Liver (tissue), 9 donors: Measurements from ENCODE around the gene ALCAM. TPM values are rescaled to one million over a fixed set of nuclear protein-coding genes. Genes with fewer than 3 reads are reported as not detected.

ENCODE experiments used
- DNase-seq: peaks from one replicate; pipeline ENCODE4 v3.0.0-alpha.2; 2017; ENCODE audit warnings: low spot score
- H3K27ac ChIP-seq, 2 donors: one replicate each; pipeline ENCODE4 v1.7.0; 2013; ENCODE audit warnings: inconsistent platforms in 2 of 2, low read length in 2 of 2, control low read depth in 1 of 2, low read depth in 1 of 2, mild to moderate bottlenecking in 1 of 2
- H3K27me3 ChIP-seq, 4 donors: one replicate each; pipeline versions ENCODE4 v1.6.1 to v1.7.0; 2013; ENCODE audit warnings: low read length in 3 of 4, inconsistent platforms in 1 of 4, mild to moderate bottlenecking in 1 of 4, moderate library complexity in 1 of 4; ENCODE audit not compliant: control insufficient read depth in 4 of 4, insufficient read depth in 4 of 4
- H3K36me3 ChIP-seq, 4 donors: one replicate each; pipeline versions ENCODE4 v1.6.1 to v1.7.0; 2013; ENCODE audit warnings: low read length in 3 of 4, mild to moderate bottlenecking in 3 of 4, low read depth in 1 of 4, moderate library complexity in 1 of 4; ENCODE audit not compliant: control insufficient read depth in 4 of 4, insufficient read depth in 3 of 4
- H3K4me1 ChIP-seq, 4 donors: one replicate each; pipeline versions ENCODE4 v1.6.1 to v1.7.0; 2013; ENCODE audit warnings: low read length in 3 of 4, mild to moderate bottlenecking in 3 of 4, moderate library complexity in 1 of 4; ENCODE audit not compliant: control insufficient read depth in 4 of 4, insufficient read depth in 4 of 4
- H3K4me3 ChIP-seq, 3 donors: one replicate each; pipeline versions ENCODE4 v1.6.1 to v1.7.0; 2013; ENCODE audit warnings: low read length in 3 of 3, control low read depth in 1 of 3, low read depth in 1 of 3, mild to moderate bottlenecking in 1 of 3
- H3K9ac ChIP-seq, 2 donors: one replicate each; pipeline ENCODE4 v1.7.0; 2013; ENCODE audit warnings: low read length in 2 of 2, mild to moderate bottlenecking in 2 of 2, moderate library complexity in 2 of 2, control low read depth in 1 of 2, low read depth in 1 of 2
- H3K9me3 ChIP-seq, 4 donors: one replicate each; pipeline versions ENCODE4 v1.6.1 to v1.7.0; 2013; ENCODE audit warnings: low read length in 3 of 4; ENCODE audit not compliant: control insufficient read depth in 4 of 4
- ATF3 ChIP-seq: IDR thresholded peaks from 2 replicates; pipeline ENCODE4 v1.6.1; 2016; ENCODE audit warnings: antibody characterized with exemption
- CTCF ChIP-seq: fragments of 150-350 bp; IDR thresholded peaks from 2 replicates; pipeline ENCODE4 v1.5.1; 2017; ENCODE audit warnings: improper control_type of control experiment, low read depth, low read length; ENCODE audit not compliant: missing input control
- EGR1 ChIP-seq, 2 donors: IDR thresholded peaks; 2 replicates each; pipeline ENCODE4 v1.6.1; 2016 to 2018; ENCODE audit warnings: antibody characterized with exemption in 2 of 2, low read depth in 2 of 2
- FOXA1 ChIP-seq: IDR thresholded peaks from 2 replicates; pipeline ENCODE4 v1.6.1; 2016; ENCODE audit warnings: antibody characterized with exemption
- FOXA2 ChIP-seq: IDR thresholded peaks from 2 replicates; pipeline ENCODE4 v1.6.1; 2016; ENCODE audit warnings: antibody characterized with exemption
- GABPA ChIP-seq, 2 donors: IDR thresholded peaks in 1 of 2; conservative IDR thresholded peaks in 1 of 2; 2 replicates each; pipeline ENCODE4 v1.6.1; 2016; ENCODE audit warnings: antibody characterized with exemption in 2 of 2, mild to moderate bottlenecking in 1 of 2, moderate library complexity in 1 of 2
- HNF4A ChIP-seq, 2 donors: conservative IDR thresholded peaks; 2 replicates each; pipeline ENCODE4 v1.6.1; 2016; ENCODE audit warnings: antibody characterized with exemption in 2 of 2, mild to moderate bottlenecking in 2 of 2
- HNF4G ChIP-seq: IDR thresholded peaks from 2 replicates; pipeline ENCODE4 v1.6.1; 2016; ENCODE audit warnings: antibody characterized with exemption
- JUND ChIP-seq, 2 donors: IDR thresholded peaks; 2 replicates each; pipeline ENCODE4 v1.6.1; 2016; ENCODE audit warnings: antibody characterized with exemption in 2 of 2
- MAX ChIP-seq: IDR thresholded peaks from 2 replicates; pipeline ENCODE4 v1.6.1; 2016; ENCODE audit warnings: antibody characterized with exemption
- NR2F2 ChIP-seq: IDR thresholded peaks from 2 replicates; pipeline ENCODE4 v1.6.1; 2016; ENCODE audit warnings: antibody characterized with exemption
- RAD21 ChIP-seq, 2 donors: IDR thresholded peaks; 2 replicates each; pipeline ENCODE4 v1.6.1; 2016; ENCODE audit warnings: antibody characterized with exemption in 2 of 2, mild to moderate bottlenecking in 2 of 2
- REST ChIP-seq: IDR thresholded peaks from 2 replicates; pipeline ENCODE4 v1.6.1; 2016; ENCODE audit warnings: antibody characterized with exemption, mild to moderate bottlenecking
- RXRA ChIP-seq, 2 donors: IDR thresholded peaks; 2 replicates each; pipeline ENCODE4 v1.6.1; 2017 to 2018; ENCODE audit warnings: antibody characterized with exemption in 2 of 2, mild to moderate bottlenecking in 1 of 2
- SP1 ChIP-seq: IDR thresholded peaks from 2 replicates; pipeline ENCODE4 v1.6.1; 2018; ENCODE audit warnings: antibody characterized with exemption, mild to moderate bottlenecking
- TAF1 ChIP-seq: conservative IDR thresholded peaks from 2 replicates; pipeline ENCODE4 v1.6.1; 2016; ENCODE audit warnings: antibody characterized with exemption, mild to moderate bottlenecking
- YY1 ChIP-seq: IDR thresholded peaks from 2 replicates; pipeline ENCODE4 v1.6.1; 2016; ENCODE audit warnings: antibody characterized with exemption, mild to moderate bottlenecking
- ZBTB33 ChIP-seq: IDR thresholded peaks from 2 replicates; pipeline ENCODE4 v1.6.1; 2016; ENCODE audit warnings: antibody characterized with exemption
- WGBS: extraction: QIAGEN DNeasy Blood & Tissue Kit; methylation state at CpG from one replicate; pipeline ENCODE4 v1.1.7; 2013; 5-methylcytosine and 5-hydroxymethylcytosine counted together
- polyA plus RNA-seq, 2 donors: library from polyadenylated mRNA; stranded (reverse) in 1 of 2; unstranded in 1 of 2; fragments of 200-250 nt in 1 of 2; fragments of >200 nt in 1 of 2; fragmentation: Nextera tagmentation in 1 of 2; extraction: Ambion mirVana in 1 of 2; gene quantifications; one replicate each; pipeline versions ENCODE4 v1.2.1 to v1.2.3, GENCODE V29; 2013 to 2015
- total RNA-seq, 2 donors: library from RNA; depleted of rRNA; stranded (reverse); fragments of >200 nt; gene quantifications; one replicate each; pipeline ENCODE4 v1.2.3, GENCODE V29; 2014
- donor health status: healthy.
- donor health status: healthy.
- donor health status: healthy.
- donor health status: healthy.
- donor health status: healthy.

Gene ALCAM
- total and polyA plus RNA-seq, 4 donors, result 14.2 to 62.0 (median 32.3) TPM

- Histone ChIP-seq H3K4me1 (no peaks in the 10 kb centered on the region), H3K36me3 (no peaks in the 10 kb centered on the region), H3K27me3 (no peaks in the 10 kb centered on the region), H3K9ac (no peak overlapping the region), H3K4me3 (no peak overlapping the region), H3K27ac (no peak overlapping the region), H3K9me3 (no peaks in the 10 kb centered on the region)
- DNase-seq, result no peak
- TF ChIP-seq ATF3 (no peak), RAD21 (IDR thresholded peaks at IDR 0.05) (no peak), FOXA1 (no peak), ZBTB33 (no peak), EGR1 (IDR thresholded peaks at IDR 0.05; ENCODE audit: low read depth in 2 of 2) (no peak), REST (no peak), JUND (IDR thresholded peaks at IDR 0.05) (no peak), MAX (no peak), FOXA2 (no peak), CTCF (no peak), TAF1 (no peak), HNF4G (no peak), NR2F2 (no peak), YY1 (no peak), SP1 (no peak), GABPA (IDR thresholded peaks at IDR 0.05 in 1 of 2, conservative IDR thresholded peaks at IDR 0.05 in 1 of 2) (no peak), HNF4A (conservative IDR thresholded peaks at IDR 0.05) (no peak), RXRA (IDR thresholded peaks at IDR 0.05) (no peak)
- 87% methylated on average over 2 of the region's 2 CpGs for WGBS
Measured at GRCh38 chr3:105323274-105323599, 43.5 kb upstream of the ALCAM start.

- no peak for TF ChIP-seq HNF4G
- no peak for TF ChIP-seq TAF1
- TF ChIP-seq FOXA2, result no peak
- TF ChIP-seq REST, result no peak
- TF ChIP-seq SP1, result no peak
- TF ChIP-seq NR2F2, result no peak
- TF ChIP-seq FOXA1, result no peak
- no peak for TF ChIP-seq RXRA (IDR thresholded peaks at IDR 0.05)
- DNase-seq, result no peak
- 91% methylated on average over 1 of the region's 1 CpG for WGBS
Measured at GRCh38 chr3:105324951-105325350, 41.8 kb upstream of the ALCAM start.

More at GRCh38 chr3:105324951-105325350, 41.8 kb upstream of the ALCAM start:
- H3K27ac ChIP-seq, result no peak overlapping the region
- H3K9me3 ChIP-seq, result no peaks in the 10 kb centered on the region
- no peak overlapping the region for H3K9ac ChIP-seq
- no peaks in the 10 kb centered on the region for H3K36me3 ChIP-seq
- no peaks in the 10 kb centered on the region for H3K27me3 ChIP-seq
- no peaks in the 10 kb centered on the region for H3K4me1 ChIP-seq
- H3K4me3 ChIP-seq, result no peak overlapping the region
